Measurements from ENCODE around the gene CFAP92.

The CFAP92 gene

DNA sequence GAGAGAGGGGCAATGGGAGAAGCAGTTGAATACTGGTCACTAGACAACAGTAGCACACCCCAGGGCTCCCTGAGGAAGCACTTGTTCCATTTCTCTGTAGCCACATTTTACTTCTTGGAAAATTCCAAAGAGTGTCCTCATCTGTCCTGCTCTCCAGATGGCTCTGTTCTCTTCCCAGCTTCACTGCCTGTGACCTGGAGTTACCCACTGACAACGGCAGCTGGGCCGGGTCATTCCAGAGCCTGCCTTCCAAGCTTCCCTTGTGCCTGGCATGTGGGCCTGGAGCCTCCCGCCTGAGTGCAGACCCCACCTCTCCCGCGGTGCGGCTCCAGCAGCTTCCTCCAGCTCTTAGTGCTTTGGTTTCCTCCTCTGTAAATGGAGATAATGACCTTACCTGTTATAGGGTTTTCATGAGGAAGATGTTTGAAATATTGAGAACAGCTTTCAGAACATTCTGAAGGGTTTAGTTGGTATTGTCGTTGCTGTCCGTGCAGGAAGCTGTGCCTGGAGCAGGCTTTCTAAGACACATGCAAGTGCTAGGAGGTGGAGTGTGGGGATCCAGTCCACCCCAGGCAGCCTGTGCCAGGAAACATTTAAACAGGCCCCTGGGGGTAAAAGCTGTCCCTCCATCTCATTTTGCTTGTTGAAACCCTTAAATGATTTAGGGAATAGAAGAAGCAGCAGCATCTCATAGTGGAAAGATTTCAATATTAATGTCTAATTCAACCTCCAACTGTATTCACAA lies 32.0 kb upstream of the CFAP92 start:
- DNase-seq (ENCODE audit: low read depth in 3 of 3), result no peak

- no peak for DNase-seq (ENCODE audit: low read depth in 3 of 3)
Measured at GRCh38 chr3:129025108-129025507, 31.2 kb upstream of the CFAP92 start.

- DNase-seq (ENCODE audit: low read depth in 3 of 3), result no peak
Measured at GRCh38 chr3:129023909-129024308, 30.0 kb upstream of the CFAP92 start.

- no peak for DNase-seq (ENCODE audit: low read depth in 3 of 3)
Measured at GRCh38 chr3:129023008-129023358, 29.1 kb upstream of the CFAP92 start.

- no peak for DNase-seq (ENCODE audit: low read depth in 3 of 3)
Measured at GRCh38 chr3:129022114-129023007, 28.5 kb upstream of the CFAP92 start.

GRCh38 chr3:129021140-129021551 lies 27.3 kb upstream of the CFAP92 start:
- DNase-seq (ENCODE audit: low read depth in 3 of 3), result no peak

DNA sequence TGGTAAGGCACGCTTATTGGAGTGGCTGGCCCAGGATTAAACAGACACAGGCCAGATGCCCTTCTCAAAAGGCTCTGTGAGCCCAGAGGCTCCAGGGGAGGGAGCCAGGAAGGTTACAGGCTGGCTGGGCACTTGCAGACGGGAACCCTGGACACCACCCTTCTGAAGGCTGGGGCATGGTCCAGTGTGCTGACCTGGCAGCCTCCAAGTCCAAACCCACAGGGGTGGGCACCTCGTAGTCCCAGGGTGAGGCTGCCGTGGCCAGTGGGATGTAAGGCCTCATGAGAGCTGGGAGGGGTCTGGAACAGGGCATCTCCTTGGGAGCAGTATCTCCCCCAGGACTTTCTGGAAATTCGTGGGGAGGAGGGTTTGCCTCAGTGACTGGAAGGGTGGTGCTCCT lies 26.8 kb upstream of the CFAP92 start:
- DNase-seq (ENCODE audit: low read depth in 3 of 3), result no peak

- DNase-seq (ENCODE audit: low read depth in 3 of 3), result no peak
Measured at GRCh38 chr3:129019266-129019665, 25.4 kb upstream of the CFAP92 start.

DNA sequence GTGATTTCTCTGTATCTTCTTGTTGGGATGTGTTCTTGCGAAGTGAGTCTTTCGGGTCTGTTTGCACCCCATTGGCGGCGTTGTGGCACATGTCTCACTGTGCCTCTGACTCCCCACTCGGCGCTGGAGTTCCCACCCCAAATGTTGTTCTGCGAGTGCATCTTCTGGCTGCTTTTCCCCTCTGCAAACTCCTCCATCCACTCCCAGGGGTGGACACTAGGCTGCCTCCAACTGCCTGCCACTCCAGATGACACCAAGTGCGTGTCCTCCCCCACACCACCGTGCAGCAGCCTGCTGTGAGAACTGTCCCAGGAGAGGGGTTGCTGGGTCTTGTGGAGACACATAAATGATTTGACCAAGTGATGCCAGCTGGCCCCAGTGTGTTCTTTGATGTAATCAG lies 24.9 kb upstream of the CFAP92 start:
- DNase-seq (ENCODE audit: low read depth in 3 of 3), result no peak

GRCh38 chr3:129018271-129018670 lies 24.4 kb upstream of the CFAP92 start:
- DNase-seq (ENCODE audit: low read depth in 3 of 3), result no peak

- DNase-seq (ENCODE audit: low read depth in 3 of 3), result no peak
Measured at GRCh38 chr3:129017484-129017899, 23.6 kb upstream of the CFAP92 start.

DNA sequence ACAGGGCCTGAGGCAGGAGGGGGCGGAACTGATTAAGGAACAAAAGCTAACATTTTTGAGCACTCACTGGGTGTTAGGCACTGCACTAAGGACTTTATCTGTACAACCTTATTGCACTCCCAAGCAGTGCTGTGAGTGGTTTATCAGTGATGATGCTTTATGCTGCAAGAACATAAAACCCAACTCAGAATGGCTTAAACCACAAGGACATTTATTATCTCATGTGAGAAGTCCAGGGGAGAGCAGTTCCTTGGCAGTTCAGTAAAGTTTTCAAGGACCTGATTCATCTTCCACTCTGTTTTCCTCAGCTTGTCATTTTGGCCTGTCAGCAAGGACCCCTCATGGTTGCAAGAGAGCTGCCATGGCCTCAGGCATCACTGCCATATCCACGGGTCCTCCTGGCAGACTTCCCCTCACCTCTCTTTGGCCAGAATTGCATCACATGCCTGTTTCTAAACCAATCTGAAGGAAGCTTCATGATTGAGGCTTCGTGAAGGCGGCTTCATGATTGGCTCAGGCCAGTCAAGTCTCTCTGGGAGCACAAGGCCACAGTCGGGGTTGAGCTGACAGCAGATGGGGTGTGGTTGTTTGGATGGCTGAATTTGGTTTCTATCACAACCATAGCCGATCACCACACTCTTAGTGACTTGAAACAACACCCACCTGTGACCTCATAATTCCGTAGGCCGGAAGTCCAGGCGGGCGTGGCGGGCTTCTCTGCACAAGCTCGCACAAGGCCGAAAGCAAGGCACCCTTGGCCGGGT lies 23.0 kb upstream of the CFAP92 start:
- DNase-seq (ENCODE audit: low read depth in 3 of 3), result no peak

DNA sequence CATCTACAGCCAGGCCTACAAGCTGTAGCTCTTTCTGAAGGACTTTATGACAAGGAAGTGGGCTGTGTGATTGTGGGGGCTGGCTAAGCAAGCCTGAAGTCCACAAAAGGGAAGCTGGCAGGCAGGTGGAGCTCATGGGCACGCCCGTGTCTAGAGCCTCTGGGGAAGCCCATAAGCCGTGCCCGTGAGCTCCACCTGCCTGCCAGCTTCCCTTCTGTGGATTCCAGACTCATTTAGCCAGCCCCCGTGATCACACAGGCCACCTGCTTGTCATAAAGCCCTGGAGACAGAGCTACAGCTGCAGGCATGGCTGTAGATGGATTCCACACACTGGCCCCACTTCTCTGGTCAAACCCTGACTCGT lies 22.5 kb upstream of the CFAP92 start:
- DNase-seq (ENCODE audit: low read depth in 3 of 3), result peak in 1 of 3 donors; percentile 32

- DNase-seq (ENCODE audit: low read depth in 3 of 3), result no peak
Measured at GRCh38 chr3:129015388-129016105, 21.7 kb upstream of the CFAP92 start.

DNA sequence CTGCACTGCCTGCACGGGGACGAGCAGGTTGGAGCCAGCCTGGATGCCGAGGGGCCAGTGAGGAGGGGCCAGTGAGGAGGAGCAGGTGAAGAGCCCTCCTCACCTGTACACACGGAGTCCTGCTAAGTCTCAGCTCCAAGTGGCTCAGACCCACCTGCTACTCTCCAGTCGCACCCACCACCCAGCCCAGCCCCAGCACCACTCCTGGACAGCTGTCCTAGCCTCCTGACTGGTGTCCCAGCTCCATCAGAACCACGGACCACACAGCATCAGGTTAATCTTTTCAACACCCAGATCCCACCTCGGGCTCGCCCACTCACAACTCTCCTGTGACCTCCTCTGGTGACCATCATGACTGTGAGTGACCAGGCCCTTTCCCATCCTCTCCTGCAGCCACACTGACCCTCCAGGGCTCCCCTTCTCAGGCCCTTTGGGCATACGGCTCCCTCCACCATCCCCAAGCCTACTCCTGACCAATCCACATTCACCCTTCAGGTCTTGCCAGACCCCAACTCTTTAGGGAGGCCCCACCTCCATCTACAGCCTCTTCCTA lies 21.0 kb upstream of the CFAP92 start:
- DNase-seq (ENCODE audit: low read depth in 3 of 3), result no peak

GRCh38 chr3:129014148-129014547 lies 20.3 kb upstream of the CFAP92 start:
- DNase-seq (ENCODE audit: low read depth in 3 of 3), result no peak

DNA sequence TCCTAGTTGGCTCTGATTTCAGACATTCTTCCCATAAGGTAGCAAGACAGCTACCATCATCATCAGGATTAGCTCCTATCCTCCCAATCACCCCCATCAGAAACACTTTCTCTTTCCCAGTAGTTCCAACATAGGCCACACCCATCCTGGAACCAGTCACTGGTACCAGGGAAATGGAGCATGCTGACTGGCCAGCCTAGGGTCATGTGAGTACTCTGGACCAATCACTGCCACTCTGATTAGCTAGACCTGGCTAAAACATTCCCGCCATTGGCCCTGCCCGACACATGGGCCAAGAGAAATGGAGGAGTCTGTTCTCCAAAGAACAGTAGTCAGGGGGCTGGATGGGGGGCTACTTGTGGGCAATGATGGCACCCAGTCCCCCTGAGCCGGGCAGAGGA lies 19.6 kb upstream of the CFAP92 start:
- no peak for DNase-seq (ENCODE audit: low read depth in 3 of 3)

DNA sequence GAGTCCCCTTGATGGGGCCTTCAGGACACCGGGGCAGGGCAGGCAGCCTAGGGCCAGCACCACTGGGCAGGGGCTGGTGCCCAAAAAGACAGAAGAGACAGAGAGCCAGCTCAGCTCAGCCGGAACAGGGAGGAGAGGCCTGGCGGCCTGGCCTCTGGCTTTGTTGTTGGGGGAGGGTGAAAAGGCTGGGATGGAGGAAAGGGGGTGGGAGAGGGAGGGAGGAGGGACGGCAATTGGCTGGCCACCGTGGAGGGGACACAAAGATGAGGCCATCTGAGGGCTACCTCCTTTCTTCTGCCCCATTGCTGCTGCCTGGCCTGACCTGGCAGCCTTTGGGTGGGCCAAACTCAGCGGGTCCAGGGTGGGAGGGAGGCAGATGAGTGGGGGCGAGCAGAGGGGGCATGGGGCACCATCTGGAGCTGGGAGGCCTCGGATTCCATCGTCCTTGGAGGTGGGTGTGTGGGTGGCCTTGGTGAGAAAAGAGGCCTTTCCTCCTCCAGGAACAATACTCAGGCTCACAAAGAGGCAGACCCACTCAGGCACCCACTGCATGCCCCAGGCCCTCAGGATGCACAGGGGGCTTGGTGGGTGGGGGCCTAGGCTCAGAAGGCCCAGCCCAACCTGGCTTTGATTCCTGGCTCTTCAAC lies 16.6 kb upstream of the CFAP92 start:
- DNase-seq (ENCODE audit: low read depth in 3 of 3), result no peak

GRCh38 chr3:129009266-129009665 lies 15.4 kb upstream of the CFAP92 start:
- no peak for DNase-seq (ENCODE audit: low read depth in 3 of 3)

- no peak for DNase-seq (ENCODE audit: low read depth in 3 of 3)
Measured at GRCh38 chr3:129007792-129008191, 13.9 kb upstream of the CFAP92 start.

GRCh38 chr3:129006864-129007263 lies 13.0 kb upstream of the CFAP92 start:
- DNase-seq (ENCODE audit: low read depth in 3 of 3), result no peak

All from stimulated activated CD4-positive, alpha-beta T cell treated with anti-CD3 and anti-CD28 coated beads, TNF-alpha, amount 100 ng/mL, for 48 hours (primary cell).